ENCODE data around the gene F2RL3. TPM values are rescaled to one million over a fixed set of nuclear protein-coding genes. Genes with fewer than 3 reads are reported as not detected.

Gene F2RL3
- total and polyA plus RNA-seq, 9 of the 15 experiments (the other 6 are each of a cell fraction or from before 2014, with no cell fraction given): 1.4 to 27.6 (median 11.9) TPM

DNA sequence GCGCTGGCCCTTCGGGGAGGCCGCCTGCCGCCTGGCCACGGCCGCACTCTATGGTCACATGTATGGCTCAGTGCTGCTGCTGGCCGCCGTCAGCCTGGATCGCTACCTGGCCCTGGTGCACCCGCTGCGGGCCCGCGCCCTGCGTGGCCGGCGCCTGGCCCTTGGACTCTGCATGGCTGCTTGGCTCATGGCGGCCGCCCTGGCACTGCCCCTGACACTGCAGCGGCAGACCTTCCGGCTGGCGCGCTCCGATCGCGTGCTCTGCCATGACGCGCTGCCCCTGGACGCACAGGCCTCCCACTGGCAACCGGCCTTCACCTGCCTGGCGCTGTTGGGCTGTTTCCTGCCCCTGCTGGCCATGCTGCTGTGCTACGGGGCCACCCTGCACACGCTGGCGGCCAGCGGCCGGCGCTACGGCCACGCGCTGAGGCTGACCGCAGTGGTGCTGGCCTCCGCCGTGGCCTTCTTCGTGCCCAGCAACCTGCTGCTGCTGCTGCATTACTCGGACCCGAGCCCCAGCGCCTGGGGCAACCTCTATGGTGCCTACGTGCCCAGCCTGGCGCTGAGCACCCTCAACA is 1.2 kb downstream of the F2RL3 start (continued):
- peak; percentile 46 to 85 (median 55); a peak in 5 of 6 replicates for TF ChIP-seq CTCF (IDR thresholded peaks at IDR 0.05 in 2 of 3, conservative IDR thresholded peaks at IDR 0.05 in 1 of 3; ENCODE audit: insufficient read depth in 2 of 3, low read depth in 1 of 3, low read length in 3 of 3)
- TF ChIP-seq SP1 (CRISPR knock-in tag; IDR thresholded peaks at IDR 0.05): peak; percentile 51
- TF ChIP-seq, protein P1, sequence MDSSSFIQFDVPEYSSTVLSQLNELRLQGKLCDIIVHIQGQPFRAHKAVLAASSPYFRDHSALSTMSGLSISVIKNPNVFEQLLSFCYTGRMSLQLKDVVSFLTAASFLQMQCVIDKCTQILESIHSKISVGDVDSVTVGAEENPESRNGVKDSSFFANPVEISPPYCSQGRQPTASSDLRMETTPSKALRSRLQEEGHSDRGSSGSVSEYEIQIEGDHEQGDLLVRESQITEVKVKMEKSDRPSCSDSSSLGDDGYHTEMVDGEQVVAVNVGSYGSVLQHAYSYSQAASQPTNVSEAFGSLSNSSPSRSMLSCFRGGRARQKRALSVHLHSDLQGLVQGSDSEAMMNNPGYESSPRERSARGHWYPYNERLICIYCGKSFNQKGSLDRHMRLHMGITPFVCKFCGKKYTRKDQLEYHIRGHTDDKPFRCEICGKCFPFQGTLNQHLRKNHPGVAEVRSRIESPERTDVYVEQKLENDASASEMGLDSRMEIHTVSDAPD (CRISPR knock-in tag; IDR thresholded peaks at IDR 0.05): 0 out of 2 replicates have a peak, but pooled peaks have one; percentile 40
- TF ChIP-seq ZNF79 (CRISPR knock-in tag; IDR thresholded peaks at IDR 0.05; ENCODE audit: low read depth): peak; percentile 42; the same call in 1 of the 2 replicates
- no peak for TF ChIP-seq MYBL2 (IDR thresholded peaks at IDR 0.05; ENCODE audit: low read depth)
- TF ChIP-seq MYBL2 (CRISPR knock-in tag; IDR thresholded peaks at IDR 0.05; ENCODE audit: borderline replicate concordance): no peak
- peak; percentile 41; the same call in 1 of the 2 replicates for TF ChIP-seq RNF2 (IDR thresholded peaks at IDR 0.05)
- no peak for TF ChIP-seq KHSRP (IDR thresholded peaks at IDR 0.05)
- TF ChIP-seq ARID1B (IDR thresholded peaks at IDR 0.05): no peak
